GM19438 (cell line): ENCODE data around the gene ADAM8.

Experiments used
- ATAC-seq: cut with Tn5 transposase; IDR thresholded peaks from one replicate; pipeline ENCODE4 v1.9.1; 2021; ENCODE audit warnings: low read depth; ENCODE audit not compliant: unreplicated experiment

The ADAM8 gene

GRCh38 chr10:133309100-133309719, 32.5 kb upstream of the ADAM8 start:
- peak; percentile 65 for ATAC-seq

DNA sequence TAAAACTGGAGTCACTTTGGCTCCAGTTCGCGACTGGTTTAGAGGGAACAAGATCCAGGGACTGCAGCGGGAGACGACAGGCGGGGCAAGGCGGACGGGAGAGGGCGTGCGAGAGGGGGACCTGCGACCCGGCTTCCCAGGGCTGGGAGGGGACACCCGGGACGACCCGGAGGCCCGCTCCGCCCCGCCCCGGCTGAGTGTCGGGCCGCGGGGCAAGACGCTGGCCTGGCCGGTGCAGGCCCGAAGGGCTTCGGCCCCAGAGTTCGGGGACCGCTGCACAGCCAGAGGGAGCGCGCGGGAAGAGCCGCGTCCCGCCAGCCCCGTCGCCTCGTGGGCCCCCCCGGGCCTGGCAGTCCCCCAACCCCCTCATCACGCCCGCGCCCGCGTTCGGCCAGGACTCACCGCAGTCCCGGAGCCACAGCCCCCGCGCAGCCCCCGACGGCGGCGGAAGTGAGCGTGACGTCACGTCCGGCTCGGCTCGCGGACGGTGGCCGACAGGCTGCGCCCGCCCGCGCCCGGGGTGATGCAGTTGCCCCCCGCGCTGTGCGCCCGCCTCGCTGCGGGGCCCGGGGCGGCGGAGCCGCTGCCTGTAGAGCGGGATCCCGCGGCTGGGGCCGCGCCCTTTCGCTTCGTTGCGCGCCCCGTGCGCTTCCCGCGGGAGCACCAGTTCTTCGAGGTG, 31.9 kb upstream of the ADAM8 start, which contains the start of the genes TUBGCP2 and ZNF511:
Gene TUBGCP2, minus strand, starts transcription at position 452 of the 679 bp plus-strand sequence. CDS start 5,931 bp downstream, outside the sequence.
Gene ZNF511, plus strand, starts transcription at position 494 of the 679 bp plus-strand sequence. Its CDS starts 30 bp downstream, at position 524.
- ATAC-seq, result peak; percentile 69

DNA sequence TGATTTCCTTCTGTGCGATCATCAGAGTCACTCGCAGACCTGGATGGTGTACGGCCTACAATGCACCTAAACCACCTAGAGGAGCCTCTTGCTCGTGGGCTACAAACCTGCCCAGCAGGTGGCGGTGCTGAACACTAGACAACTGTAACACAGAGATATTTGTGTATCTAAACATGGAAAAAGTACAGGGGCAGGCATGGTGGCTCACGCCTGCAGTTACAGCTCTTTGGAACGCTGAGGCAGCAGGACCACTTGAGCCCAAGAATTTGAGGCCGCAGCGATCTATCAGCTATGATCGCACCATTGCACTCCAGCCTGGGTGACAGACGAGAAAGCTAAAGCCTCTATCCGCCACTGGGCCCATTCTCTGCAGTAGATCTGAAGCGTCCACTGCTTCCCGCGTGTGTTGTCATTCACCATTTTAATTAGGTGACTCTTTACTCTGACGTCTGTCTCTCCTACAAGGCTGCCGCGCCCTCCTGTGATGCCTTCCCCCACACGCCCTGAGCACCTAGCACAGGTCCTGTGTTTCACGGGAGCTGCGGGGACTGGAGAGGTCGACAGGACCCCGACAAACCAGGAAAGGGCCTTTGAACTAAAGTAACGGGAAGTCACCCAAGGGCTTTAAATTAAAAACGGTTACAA, 31.2 kb upstream of the ADAM8 start:
- ATAC-seq, result peak; percentile 38

- ATAC-seq, result no peak
These were observed 30.3 kb upstream of the ADAM8 start for GRCh38 chr10:133306941-133307379.

DNA sequence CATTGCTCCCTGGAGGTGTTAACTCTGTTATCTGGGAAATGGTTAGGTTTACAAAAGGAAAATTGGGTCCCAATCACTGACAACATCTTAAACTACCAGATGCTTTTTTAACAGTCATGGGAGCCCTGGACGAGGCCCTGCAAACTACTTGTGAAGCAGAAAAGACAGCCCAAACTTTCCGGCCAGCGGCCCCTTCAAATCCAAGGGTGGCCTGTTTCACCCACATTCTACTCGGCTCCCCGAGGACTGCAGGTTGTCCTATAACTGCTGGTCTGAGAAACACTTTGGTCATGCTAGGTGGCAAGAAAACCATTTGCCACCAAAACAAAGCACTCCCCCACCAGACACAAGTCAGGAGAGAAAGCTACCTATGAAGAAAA, 29.4 kb upstream of the ADAM8 start:
- no peak for ATAC-seq

DNA sequence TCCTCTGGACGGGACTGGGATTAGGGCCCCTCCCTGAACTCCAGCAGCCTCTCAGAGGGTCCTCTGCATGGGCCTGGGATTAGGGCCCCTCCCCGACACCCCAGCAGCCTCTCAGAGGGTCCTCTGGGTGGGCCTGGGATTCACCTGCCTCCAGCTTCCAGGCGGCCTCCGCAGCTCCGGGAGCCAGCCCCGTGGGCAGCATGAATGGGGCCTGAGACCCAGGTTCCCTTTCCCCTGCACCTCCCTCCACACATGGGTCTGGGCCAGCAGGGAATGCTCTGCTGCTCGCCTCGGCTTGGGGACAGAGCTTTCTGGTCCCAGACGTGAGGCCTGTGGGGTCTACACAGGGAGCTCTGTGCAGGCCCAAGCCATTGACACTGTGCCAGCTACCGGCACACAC, 26.5 kb upstream of the ADAM8 start:
- no peak for ATAC-seq

DNA sequence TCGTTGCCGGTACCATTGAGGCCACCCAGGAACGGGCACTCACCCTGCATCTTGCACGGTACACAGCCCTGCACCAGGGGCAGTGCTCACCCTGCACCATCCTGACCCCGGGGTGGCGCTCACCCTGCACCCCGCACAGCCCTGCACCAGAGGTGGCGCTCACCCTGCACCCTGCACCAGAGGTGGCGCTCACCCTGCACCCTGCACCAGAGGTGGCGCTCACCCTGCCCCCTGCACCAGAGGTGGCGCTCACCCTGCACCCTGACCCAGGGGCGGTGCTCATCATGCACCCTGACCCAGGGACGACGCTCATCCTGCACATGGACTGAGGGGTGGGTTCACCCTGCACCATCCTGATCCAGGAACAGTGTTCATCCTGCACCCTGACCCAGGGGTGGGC, 25.6 kb upstream of the ADAM8 start:
- ATAC-seq, result no peak

- no peak for ATAC-seq
These were observed 23.1 kb upstream of the ADAM8 start for GRCh38 chr10:133299738-133300137.

GRCh38 chr10:133299224-133299623, 22.6 kb upstream of the ADAM8 start:
- no peak for ATAC-seq

- no peak for ATAC-seq
These were observed 21.8 kb upstream of the ADAM8 start for GRCh38 chr10:133298466-133298865.

- no peak for ATAC-seq
These were observed 20.8 kb upstream of the ADAM8 start for GRCh38 chr10:133297504-133297903.

GRCh38 chr10:133295426-133296320, 19.0 kb upstream of the ADAM8 start:
- no peak for ATAC-seq

GRCh38 chr10:133294189-133294588, 17.5 kb upstream of the ADAM8 start:
- ATAC-seq, result no peak

- no peak for ATAC-seq
These were observed 17.1 kb upstream of the ADAM8 start for GRCh38 chr10:133293810-133294119.

DNA sequence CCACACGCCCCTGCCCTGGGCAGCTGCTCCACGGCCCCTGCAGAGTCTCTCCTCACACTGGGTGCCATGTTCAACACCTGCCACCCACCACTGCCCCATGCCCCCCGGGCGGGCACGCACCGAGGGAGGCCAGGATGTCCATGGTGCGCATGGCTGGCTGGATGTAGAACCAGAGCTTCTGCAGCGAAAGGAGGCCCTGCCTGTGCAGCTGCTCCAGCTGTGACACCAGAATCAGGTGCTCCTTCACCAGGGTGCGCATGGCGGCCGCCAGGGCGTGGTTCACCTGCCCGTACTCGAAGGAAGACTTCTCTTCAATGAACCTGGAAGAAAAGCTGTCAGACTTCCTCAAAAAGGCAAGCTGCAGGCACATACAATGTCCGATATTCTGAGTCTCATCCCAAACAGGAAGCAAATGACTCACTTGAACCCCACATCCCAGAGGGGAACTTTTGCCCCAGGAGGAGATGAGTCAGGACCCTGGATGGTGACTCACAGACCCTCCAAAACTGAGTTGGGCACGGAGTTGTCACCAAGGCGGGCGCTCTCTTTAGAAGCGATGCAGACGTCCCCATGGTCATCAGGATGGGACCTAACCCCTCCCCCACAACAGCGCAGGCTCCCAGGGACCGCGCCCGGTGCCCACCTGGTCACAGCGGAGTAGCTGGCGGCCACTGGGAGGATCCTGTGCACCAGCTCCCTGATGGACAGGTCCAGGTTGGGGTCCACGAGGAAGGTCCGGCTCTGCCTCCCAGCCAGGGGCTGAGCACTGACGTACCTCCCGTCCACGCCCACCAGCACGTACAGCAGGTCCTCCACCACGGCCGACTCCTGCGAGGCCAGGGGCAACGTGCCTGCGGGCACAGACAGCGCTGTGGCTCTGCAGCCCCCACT, 16.5 kb upstream of the ADAM8 start:
- ATAC-seq, result no peak

- no peak for ATAC-seq
These were observed 13.1 kb upstream of the ADAM8 start for GRCh38 chr10:133289761-133290160.

DNA sequence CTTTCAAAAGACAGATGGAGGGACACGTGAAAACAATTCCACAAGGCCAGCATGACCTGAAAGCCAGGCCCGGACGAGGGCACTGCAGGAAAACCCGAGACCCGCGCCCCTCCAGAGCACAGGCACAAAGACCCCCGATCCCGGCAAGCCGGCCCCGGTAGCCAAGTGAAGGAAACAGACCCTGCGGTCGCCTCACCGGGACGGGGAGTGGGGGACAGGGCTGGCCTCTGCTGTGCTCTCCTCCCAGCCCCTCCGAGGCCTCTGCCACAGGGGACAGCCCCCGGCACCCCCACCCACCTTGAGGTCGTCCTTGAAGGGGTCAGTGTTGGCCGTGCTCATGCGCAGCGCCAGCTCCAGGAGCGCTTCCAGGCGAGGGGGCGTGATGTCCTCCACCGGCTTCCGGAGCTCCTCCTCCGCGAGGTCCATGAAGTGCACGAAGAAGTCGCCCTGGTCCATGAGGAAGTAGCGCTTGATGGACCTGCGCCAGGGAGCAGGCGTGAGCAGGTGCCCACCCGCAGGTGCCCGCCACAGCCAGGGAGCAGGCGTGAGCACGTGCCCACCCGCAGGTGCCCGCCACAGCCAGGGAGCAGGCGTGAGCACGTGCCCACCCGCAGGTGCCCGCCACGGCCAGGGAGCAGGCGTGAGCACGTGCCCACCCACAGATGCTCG, 11.3 kb upstream of the ADAM8 start:
- no peak for ATAC-seq

GRCh38 chr10:133286366-133286765, 9.7 kb upstream of the ADAM8 start:
- no peak for ATAC-seq

DNA sequence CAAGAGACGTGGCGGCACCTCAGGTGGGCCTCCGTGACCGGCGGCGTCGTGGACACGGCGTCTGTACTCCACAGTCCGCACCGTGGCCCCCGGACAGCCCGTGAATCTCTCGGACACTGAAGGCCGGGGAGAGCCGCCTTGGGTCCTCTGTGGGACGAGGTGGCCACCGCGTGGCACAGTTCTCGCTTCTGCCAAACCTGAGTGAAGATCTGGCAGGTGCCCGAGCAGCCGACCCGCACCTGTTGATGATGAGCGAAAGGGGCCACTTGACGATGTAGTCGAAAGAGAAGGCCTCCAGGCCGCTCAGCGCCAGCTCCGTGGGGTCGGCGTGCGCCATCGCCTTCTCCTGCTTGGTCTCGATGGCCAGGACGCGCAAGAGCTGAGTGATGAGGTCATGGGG, 8.5 kb upstream of the ADAM8 start:
- ATAC-seq, result no peak
